ENCODE results near the gene THRA.

Gene THRA

DNA sequence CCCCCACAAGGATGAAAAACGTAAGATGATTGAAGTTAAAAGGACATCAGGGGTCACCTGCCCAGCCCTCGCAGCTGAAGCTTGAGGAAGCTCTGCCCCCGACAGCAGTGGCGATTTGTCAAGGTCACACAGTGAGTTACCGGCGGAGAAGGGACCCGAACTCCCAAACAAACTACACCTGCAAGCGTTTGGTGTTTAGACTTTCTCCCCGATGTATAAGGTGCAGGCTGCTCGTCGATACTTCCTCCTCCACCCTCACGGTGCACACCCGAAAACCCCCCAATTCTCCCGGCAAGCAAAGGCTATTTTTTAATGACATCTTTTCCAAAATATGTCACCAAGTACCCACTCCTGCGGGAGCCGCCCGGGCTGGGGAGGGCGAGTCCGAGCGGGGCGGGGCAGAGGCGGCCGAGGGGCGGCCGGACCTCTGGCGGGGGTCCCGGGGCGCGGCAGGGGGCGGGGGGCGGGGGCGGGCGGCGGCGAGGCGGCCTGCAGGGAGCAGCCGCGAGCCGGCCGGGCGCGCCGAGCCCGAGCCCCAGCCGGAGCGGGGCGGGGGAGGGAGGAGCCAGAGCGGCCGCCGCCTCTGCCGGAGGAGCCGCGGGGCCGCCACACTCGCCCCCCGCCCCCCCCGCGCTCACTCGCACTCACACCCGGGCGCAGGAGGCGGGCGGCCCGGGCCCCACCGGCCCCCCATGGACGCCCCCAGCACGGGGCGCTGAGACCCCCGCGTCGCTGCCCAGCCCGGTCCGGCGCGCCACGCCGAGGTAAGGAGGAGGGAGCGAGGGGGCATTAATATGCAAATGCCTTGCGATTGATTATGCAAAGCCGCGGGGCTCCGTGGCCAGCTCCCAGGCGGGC lies at the start of gene THRA:
TSS of gene THRA (plus strand) at position 637 of the 858 bp plus-strand sequence. CDS start 11,524 bp downstream, outside the sequence.
- TF ChIP-seq, protein P1, sequence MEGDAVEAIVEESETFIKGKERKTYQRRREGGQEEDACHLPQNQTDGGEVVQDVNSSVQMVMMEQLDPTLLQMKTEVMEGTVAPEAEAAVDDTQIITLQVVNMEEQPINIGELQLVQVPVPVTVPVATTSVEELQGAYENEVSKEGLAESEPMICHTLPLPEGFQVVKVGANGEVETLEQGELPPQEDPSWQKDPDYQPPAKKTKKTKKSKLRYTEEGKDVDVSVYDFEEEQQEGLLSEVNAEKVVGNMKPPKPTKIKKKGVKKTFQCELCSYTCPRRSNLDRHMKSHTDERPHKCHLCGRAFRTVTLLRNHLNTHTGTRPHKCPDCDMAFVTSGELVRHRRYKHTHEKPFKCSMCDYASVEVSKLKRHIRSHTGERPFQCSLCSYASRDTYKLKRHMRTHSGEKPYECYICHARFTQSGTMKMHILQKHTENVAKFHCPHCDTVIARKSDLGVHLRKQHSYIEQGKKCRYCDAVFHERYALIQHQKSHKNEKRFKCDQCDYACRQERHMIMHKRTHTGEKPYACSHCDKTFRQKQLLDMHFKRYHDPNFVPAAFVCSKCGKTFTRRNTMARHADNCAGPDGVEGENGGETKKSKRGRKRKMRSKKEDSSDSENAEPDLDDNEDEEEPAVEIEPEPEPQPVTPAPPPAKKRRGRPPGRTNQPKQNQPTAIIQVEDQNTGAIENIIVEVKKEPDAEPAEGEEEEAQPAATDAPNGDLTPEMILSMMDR (conservative IDR thresholded peaks at IDR 0.05; ENCODE audit: low read length): 0 out of 2 replicates have a peak, but pooled peaks have one; percentile 4
- peak; percentile 43 for DNase-seq (ENCODE audit: low read depth)

DNA sequence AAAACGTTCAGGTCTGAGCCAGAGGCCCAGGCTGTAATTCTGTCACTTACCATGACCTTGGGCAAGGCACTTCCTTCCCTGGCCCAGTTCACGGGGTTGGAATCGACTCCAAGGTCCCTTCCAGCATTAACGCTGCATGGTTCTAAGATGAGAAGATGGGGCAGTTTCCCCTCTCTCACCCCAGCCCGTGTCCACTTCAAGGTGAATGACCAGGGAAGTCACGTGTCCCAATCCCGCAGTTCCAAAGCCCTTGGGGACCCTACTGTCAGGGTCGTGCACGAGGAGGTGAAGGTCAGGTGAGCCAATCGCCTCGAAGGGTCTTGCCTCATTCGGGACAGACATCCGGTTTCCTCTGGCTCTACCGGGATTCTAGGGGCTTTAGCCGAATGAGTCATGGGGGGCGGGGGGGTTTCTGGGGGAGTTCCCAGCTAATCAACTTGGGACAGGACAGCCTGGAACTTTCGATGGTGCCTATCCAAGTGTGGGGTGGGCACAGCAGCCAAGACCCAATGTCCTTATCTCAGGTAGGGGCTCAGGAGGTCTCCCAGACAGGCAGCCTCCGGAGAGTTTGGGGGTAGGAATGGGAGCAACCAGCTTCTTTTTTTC lies 48.3 kb upstream of the THRA start:
- TF ChIP-seq, protein P1 (conservative IDR thresholded peaks at IDR 0.05; ENCODE audit: low read length): no peak
- no peak overlapping the region for H3K4me3 ChIP-seq (ENCODE audit: low read length)
- DNase-seq (ENCODE audit: low read depth): no peak

More for the DNA sequence above, at the start of gene THRA:
- peak within 1 kb of the TSS; percentile 89 for H3K4me3 ChIP-seq (ENCODE audit: low read length)

DNA sequence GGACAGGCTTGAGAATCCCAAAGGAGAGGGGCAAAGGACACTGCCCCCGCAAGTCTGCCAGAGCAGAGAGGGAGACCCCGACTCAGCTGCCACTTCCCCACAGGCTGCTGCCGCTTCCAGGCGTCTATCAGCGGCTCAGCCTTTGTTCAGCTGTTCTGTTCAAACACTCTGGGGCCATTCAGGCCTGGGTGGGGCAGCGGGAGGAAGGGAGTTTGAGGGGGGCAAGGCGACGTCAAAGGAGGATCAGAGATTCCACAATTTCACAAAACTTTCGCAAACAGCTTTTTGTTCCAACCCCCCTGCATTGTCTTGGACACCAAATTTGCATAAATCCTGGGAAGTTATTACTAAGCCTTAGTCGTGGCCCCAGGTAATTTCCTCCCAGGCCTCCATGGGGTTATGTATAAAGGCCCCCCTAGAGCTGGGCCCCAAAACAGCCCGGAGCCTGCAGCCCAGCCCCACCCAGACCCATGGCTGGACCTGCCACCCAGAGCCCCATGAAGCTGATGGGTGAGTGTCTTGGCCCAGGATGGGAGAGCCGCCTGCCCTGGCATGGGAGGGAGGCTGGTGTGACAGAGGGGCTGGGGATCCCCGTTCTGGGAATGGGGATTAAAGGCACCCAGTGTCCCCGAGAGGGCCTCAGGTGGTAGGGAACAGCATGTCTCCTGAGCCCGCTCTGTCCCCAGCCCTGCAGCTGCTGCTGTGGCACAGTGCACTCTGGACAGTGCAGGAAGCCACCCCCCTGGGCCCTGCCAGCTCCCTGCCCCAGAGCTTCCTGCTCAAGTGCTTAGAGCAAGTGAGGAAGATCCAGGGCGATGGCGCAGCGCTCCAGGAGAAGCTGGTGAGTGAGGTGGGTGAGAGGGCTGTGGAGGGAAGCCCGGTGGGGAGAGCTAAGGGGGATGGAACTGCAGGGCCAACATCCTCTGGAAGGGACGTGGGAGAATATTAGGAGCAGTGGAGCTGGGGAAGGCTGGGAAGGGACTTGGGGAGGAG lies 47.5 kb upstream of the THRA start, which contains the start of gene CSF3:
TSS of gene CSF3 (plus strand) at position 436 of the 993 bp plus-strand sequence. CDS start at position 471, 35 bp downstream.
- no peak within 1 kb of the TSS for H3K4me3 ChIP-seq (ENCODE audit: low read length)
- DNase-seq (ENCODE audit: low read depth): no peak
- TF ChIP-seq, protein P1 (conservative IDR thresholded peaks at IDR 0.05; ENCODE audit: low read length): no peak

GRCh38 chr17:40015998-40016985 lies 46.5 kb upstream of the THRA start:
- no peak overlapping the region for H3K4me3 ChIP-seq (ENCODE audit: low read length)
- DNase-seq (ENCODE audit: low read depth): no peak
- TF ChIP-seq, protein P1 (conservative IDR thresholded peaks at IDR 0.05; ENCODE audit: low read length): no peak

- H3K4me3 ChIP-seq (ENCODE audit: low read length): no peak overlapping the region
- no peak for DNase-seq (ENCODE audit: low read depth)
- TF ChIP-seq, protein P1 (conservative IDR thresholded peaks at IDR 0.05; ENCODE audit: low read length): no peak
Measured at GRCh38 chr17:40017422-40018080, 45.2 kb upstream of the THRA start.
